LoVo (cell line): Measurements from ENCODE around the gene RRAS2.
A peak's percentile ranks its signal among the peaks of the same experiment; 100 is the strongest.
"Not testable (repeated sequence)": the region's sequence is repeated elsewhere in the genome, so short reads cannot be mapped to it uniquely, and the experiment has no call there.

ENCODE experiments used
- DNase-seq: peaks from one replicate; pipeline ENCODE4 v3.0.0-alpha.2; 2016; ENCODE audit warnings: low spot score

RRAS2 gene

DNA sequence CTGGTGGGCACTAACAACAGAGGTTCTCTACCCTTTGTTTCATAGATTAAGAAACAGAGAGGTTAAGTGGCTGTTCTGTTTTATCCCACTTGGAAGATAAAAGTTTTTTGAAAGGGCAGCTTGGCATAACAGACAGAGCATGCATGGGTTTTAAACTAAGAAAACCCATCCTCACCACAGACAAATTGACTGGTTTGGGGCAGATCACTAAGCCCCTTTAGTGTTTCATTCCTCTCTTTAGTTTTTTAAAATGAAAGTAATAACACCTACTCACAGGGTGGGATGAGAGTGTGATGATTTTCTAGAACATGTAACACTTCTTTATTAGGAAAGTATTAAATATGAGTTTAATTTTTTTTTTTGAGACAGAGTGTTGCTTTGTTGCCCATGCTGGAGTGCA, 12.3 kb upstream of the RRAS2 start:
- no peak for DNase-seq

DNA sequence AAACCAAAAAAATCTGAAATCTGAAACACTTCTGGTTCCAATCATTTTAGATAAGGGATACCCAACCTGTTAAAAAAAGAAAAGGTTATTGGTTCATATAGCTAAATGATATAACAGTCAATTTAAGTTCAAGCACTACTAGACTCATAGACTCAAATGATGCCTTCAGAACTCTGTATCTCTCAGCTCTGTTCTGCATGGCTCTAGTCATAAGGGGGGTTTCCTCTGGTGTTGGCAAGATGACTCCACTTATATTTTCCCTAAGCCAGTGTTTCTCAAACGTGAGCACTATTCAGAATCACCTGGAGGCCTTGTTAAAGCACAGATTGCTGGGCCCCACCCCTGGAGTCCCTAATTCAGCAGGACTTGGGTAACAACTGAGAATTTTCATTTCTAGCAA, 11.5 kb upstream of the RRAS2 start:
- no peak for DNase-seq

DNA sequence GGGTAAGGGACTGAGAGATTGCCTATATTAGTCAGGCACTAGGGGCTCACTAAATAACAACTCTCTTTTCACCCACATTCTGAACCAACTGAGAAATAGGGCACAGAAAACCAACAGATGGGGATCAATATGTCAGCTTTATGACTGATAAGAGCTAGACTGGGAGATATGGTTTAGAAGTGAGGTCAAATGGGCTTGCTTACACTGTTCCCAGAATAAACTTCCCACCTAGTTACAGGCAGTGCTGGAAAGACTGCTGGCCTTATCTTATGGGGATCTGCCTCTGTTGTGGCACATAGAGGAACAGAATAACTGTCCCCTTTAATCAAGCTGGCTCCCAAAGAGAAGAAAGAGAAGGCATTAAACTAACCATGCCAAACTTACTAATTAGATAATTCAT, 10.6 kb upstream of the RRAS2 start:
- no peak for DNase-seq

- no peak for DNase-seq
Observed at GRCh38 chr11:14366936-14367335, 8.0 kb upstream of the RRAS2 start.

DNA sequence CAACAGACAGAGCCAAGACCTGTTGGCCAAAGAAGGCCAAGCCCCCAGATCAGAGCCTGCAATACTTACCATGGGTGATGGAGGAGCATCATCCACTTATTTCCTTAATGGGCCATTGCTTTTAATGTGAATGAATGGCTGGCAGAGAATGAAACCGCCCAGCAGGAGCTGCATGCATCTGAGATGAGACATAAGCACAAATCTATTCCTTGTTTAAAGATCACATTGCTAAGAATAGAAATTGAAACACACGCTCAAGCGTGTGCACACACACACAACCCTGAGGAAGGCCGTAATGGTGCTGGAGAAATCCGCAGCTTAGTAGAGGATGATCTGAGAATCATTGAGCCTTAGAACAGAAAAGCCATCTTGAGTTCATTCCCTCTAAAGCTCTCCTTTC, 5.3 kb upstream of the RRAS2 start:
- DNase-seq = no peak

DNA sequence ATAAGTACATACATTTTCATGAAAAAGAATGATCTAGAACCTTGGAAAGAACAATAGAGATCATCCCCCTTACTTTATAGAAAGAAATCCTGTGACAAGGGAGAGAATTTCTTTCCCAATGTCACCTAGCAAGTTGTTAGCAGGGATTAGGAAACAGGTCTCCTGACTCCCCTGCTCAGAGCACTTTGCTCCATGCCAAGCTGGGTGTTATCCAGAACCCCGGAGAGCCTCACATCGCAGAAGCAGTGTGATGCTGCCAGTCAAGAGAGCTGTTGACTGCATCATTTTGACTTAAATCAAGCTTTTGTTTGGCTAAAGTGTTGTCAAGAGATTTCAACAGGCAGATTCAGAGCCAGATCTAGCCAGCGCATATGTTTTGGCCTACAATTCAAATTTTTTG, 3.6 kb upstream of the RRAS2 start:
- DNase-seq = no peak

DNA sequence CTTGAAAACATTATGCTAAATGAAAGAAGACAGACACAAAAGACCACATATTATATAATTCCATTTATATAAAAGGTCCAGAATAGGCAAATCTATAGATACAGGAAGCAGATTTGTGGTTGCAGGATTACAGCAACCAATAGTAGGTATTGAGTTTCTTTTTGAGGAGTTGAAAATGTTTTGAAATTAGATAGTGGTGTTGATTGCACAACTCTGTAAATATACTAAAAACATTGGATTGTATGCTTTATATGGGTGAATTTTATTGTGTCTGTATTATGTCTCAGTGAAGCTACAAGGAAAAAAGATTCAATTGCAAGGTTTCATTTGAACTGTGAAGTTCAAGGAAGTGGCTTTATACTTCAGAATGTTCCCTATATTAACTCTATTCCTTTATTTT, 3.0 kb upstream of the RRAS2 start:
- no peak for DNase-seq

DNA sequence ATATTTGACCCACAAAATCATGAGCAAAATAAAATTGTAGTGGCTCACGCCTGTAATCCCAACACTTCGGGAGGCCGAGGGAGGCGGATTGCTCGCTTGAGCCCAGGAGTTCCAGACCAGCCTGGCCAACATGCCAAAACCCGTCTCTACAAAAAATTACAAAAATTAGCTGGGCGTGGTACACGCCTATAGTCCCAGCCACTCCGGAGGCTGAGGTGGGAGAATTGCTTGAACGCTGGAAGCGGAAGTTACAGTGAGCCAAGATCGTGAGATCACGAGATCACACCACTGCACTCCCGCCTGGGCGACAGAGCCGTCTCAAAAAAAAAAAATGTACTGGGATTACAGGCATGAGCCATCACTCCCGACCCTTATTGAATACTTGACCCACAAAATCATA, 2.0 kb upstream of the RRAS2 start:
- no peak for DNase-seq

DNA sequence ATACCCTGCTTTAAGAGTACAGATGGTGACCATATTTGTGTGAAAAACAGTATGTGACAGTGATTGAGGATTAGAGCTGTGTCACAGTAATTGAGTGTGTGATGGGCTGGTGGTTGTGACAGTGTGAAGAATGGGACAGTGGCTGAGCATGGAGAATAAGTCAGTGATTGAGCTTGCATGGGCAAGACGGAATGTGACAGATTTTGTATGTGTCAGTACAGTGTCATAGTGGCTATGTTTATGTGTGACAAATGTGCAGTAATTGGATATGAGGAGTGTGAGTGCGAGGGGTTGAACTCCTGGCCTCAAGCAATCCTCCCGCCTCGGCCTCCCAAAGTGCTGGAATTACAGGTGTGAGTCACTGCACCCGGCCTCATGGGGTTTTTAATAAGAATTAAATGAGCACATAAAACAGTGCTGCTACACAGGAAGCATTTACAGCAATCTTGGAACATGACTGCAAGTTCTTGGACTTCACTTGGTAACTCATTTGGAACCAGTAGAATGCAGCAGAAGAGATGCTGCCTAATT, 583 bp upstream of the RRAS2 start:
- no peak for DNase-seq

GRCh38 chr11:14357881-14358728, 878 bp downstream of the RRAS2 start:
- peak; percentile 50 for DNase-seq

DNA sequence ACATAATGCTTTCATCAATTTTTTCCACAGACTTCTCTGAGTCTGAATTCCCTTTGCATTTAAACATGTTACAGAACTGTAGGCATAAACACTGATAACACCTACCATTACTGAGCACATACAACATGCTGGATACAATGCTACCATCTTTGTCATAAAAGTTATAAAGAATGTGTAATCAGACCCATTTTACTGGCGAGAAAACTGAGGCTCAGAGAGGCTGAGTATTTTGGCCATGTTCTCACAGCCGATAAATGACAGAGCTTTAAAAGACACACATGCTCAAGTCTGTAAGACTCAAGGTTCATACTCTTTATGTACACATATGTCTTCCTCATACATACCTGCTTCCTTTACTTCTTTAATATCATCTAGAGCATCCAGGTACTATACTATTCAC, 2.6 kb downstream of the RRAS2 start:
- DNase-seq = no peak

DNA sequence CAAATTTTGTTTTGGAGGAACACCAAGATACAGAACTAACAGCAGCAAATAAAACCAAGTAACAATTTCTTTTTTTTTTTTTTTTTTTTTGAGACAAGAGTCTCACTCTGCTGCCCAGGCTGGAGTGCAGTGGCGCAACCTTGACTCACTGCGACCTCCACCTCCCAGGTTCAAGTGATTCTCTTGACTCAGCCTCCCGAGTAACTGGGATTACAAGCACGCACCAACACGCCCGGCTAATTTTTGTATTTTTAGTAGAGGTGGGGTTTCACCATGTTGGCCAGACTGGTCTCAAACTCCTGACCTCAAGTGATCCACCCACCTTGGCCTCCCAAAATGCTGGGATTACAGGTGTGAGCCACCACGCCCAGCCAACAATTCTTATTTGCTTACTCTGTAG, 4.4 kb downstream of the RRAS2 start:
- DNase-seq = not testable (repeated sequence)

DNA sequence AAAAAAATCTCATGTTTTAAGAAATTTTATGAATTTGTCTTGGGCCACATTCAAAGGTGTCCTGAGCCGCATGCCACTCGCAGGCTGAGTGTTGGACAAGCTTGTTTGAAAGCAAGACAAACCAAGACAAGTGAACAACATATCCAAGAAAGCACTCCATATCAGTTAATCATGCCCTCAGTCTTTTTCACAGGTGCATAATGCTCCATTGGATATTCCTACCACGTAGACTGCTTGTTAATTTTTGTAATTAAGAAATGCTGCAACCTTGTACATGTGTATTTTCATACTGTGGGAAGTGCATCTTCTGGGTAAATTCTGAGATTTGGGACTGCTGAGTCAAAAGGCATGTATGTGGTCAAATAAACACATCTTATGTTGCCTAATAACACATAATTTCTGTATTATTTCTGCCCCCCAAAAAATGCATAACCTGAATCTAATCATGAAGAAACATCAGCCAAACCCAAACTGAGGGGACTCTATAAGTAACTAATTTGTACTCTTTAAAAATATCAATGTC, 8.2 kb downstream of the RRAS2 start:
- no peak for DNase-seq

DNA sequence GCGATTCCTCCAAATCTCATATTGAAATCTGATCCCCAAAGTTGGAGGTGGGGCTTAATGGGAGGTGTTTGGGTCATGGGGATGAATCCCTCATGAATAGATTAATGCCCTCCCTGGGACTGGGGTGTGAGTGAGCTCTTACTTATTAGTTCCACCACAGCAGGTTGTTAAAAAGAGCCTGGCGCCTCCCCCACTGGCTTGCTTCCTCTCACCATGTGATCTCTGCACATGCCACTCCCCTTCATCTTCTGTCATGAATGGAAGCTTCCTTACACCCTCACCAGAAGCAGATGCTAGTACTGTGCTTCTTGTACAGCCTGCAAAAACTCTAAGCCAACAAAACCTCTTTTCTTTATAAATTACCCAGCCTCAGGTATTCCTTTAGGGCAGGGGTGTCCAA, 8.8 kb downstream of the RRAS2 start:
- DNase-seq = no peak

DNA sequence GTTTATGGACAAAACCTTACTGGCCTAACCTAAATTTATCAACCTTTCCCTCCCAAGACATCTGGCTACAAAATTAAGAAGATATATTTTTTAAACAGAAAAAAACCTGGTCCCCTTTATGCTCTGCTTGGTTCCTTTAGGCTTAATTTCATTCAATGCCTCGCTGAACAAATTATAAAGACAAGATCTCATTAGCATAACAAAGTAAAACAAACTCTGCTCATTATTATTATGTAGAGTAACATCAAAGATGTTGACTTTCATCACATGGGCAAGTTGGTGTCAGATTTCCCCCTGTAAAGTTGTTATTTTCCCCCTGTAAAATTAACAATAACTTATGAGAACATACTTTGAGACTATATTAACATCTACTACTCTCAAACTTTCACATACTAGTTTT, 11.0 kb downstream of the RRAS2 start:
- DNase-seq = no peak

- DNase-seq = no peak
Observed at GRCh38 chr11:14347494-14347893, 11.5 kb downstream of the RRAS2 start.

DNA sequence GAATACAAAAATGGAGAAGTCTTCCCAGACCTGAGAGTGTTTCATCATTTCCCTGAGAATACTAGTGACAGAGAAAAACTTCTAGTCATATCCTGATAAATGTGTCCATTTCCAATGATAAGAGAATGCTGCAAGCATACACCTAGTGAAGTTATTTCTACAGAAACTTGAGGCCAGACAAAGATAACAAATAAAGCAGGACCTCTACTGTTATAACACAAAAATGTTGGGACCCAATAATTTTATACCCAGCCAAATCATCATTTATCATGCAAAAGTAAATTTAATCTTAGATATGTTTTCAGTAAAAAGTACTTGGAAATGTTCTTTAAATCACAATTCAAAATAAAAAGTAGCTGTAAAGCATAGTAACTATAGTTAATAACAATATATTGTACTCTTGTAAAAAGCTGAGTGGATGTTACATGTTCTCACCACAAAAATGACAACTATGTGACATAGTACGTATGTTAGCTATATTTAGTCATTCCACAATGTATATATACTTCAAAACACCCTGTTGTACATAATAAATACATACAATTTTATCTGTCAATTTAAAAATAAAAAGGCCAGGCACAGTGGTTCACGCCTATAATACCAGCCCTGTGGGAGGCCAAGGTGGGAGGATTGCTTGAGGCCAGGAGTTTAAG, 12.6 kb downstream of the RRAS2 start:
- DNase-seq = no peak

DNA sequence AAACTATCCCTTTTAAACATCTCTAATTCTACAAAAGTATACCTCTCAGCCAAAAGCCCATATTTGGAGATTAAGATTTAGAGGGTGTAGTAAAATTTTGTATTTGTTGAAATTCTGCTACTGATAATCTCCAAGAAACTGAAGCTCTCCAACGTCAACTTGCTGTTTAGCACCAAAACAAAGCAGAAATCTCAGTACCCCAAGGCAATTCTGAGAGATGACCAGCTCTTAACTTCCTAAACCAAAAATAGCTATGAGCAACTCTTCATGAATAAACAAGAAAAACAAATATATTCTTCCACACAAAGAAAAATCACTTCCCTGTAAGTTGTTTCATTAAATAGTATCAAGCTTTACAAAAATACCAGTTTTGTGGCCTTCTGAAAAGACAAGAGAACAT, 13.3 kb downstream of the RRAS2 start:
- DNase-seq = no peak

DNA sequence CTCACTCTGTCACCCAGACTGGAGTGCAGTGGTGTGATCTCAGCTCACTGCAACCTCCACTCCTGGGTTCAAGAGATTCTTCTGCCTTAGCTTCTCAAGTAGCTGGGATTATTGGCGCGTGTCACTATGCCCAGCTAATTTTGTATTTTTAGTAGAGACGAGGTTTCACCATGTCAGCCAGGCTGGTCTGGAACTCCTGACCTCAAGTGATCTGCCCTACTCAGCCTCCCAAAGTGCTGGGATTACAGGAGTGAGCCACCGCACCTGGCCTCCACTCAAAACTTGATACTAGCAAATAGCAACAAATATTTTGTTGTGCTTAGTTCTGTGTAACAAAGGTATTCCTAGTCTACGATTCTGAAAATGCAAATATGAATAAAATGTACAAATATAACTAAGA, 14.0 kb downstream of the RRAS2 start:
- DNase-seq = not testable (repeated sequence)

GRCh38 chr11:14342906-14343305, 16.1 kb downstream of the RRAS2 start:
- DNase-seq = no peak

GRCh38 chr11:14341968-14342367, 17.0 kb downstream of the RRAS2 start:
- DNase-seq = no peak

GRCh38 chr11:14340721-14341120, 18.3 kb downstream of the RRAS2 start:
- no peak for DNase-seq

DNA sequence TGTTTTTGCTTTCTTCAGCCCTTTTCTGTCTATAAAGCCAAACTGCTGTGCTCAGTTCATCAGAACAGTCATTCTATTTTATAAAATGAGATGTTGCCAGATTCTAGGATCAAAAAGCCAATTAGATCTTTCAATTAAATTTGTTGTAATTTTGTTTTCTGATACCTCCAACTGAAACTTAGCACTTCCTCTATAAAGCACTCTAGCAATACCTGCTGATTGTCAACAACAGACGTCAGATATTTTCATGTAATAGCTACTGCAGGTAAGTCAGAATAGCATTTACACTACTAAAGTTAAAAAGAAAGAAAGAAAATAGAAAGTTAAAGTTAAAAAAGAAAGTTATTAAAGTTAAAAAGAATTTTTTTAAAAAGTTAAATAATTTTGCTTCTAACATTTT, 19.6 kb downstream of the RRAS2 start:
- DNase-seq = no peak
